ACC112 (cell line): ENCODE measurements around the gene PRUNE2.

ENCODE experiments used
- H2AFZ ChIP-seq: fragments of 200-600 bp; sonication (generic); one replicate; pipeline ENCODE4 v1.6.0; 2017; ENCODE audit warnings: antibody characterized with exemption, low read length; ENCODE audit not compliant: unreplicated experiment
- H3K27ac ChIP-seq: fragments of 200-600 bp; sonication (generic); 2 replicates; pipeline ENCODE4 v1.5.1; 2014; ENCODE audit warnings: low read depth, mild to moderate bottlenecking, antibody characterized with exemption, low read length, moderate library complexity
- H3K27me3 ChIP-seq: fragments of 200-600 bp; sonication (generic); 2 replicates; pipeline ENCODE4 v1.6.1; 2014; ENCODE audit warnings: mild to moderate bottlenecking, antibody characterized with exemption, low read length, moderate library complexity, mixed read lengths; ENCODE audit not compliant: insufficient read depth
- H3K36me3 ChIP-seq: fragments of 200-600 bp; sonication (generic); 2 replicates; pipeline ENCODE4 v1.6.1; 2016; ENCODE audit warnings: mild to moderate bottlenecking, antibody characterized with exemption, low read length, moderate library complexity, mixed read lengths; ENCODE audit not compliant: insufficient read depth
- H3K4me1 ChIP-seq: fragments of 200-600 bp; sonication (generic); one replicate; pipeline ENCODE4 v1.6.1; 2016; ENCODE audit warnings: low read length, mixed read lengths; ENCODE audit not compliant: insufficient read depth, unreplicated experiment, control insufficient read depth
- H3K4me3 ChIP-seq: fragments of 200-600 bp; sonication (generic); 2 replicates; pipeline ENCODE4 v1.5.1; 2014; ENCODE audit warnings: mild to moderate bottlenecking, low read depth, low read length
- H3K79me2 ChIP-seq: fragments of 200-600 bp; sonication (generic); one replicate; pipeline ENCODE4 v1.6.0; 2016; ENCODE audit warnings: low read length; ENCODE audit not compliant: control insufficient read depth, unreplicated experiment, insufficient read depth

The PRUNE2 gene

GRCh38 chr9:76651119-76651705, 254.7 kb downstream of the PRUNE2 start:
- Histone ChIP-seq H3K27me3 (no peaks in the 10 kb centered on the region), H2AFZ (peak overlapping the region; percentile 91), H3K4me3 (peak overlapping the region; percentile 71), H3K4me1 (peaks cover 50% of the 10 kb centered on the region), H3K79me2 (no peaks in the 10 kb centered on the region), H3K36me3 (0 out of 2 replicates have a peak, but pooled peaks cover 5% of the 10 kb centered on the region), H3K27ac (peak overlapping the region; percentile 100)

- Histone ChIP-seq H3K36me3 (0 out of 2 replicates have a peak, but pooled peaks cover 5% of the 10 kb centered on the region), H3K27ac (peak overlapping the region; percentile 100), H3K4me1 (peaks cover 48% of the 10 kb centered on the region), H3K79me2 (no peaks in the 10 kb centered on the region), H3K4me3 (peak overlapping the region; percentile 71), H3K27me3 (no peaks in the 10 kb centered on the region), H2AFZ (peak overlapping the region; percentile 91)
Measured at GRCh38 chr9:76650692-76651091, 255.2 kb downstream of the PRUNE2 start.

- Histone ChIP-seq H3K4me1 (peaks cover 40% of the 10 kb centered on the region), H3K4me3 (no peak overlapping the region), H3K79me2 (no peaks in the 10 kb centered on the region)
Measured at GRCh38 chr9:76649894-76650293, 256.0 kb downstream of the PRUNE2 start.

GRCh38 chr9:76646249-76646648, 259.7 kb downstream of the PRUNE2 start:
- Histone ChIP-seq H3K36me3 (0 out of 2 replicates have a peak, but pooled peaks cover 5% of the 10 kb centered on the region), H3K4me1 (peaks cover 8% of the 10 kb centered on the region), H3K27ac (no peak overlapping the region), H3K27me3 (no peaks in the 10 kb centered on the region), H3K79me2 (no peaks in the 10 kb centered on the region), H2AFZ (peak overlapping the region; percentile 35), H3K4me3 (no peak overlapping the region)

More at GRCh38 chr9:76649894-76650293, 256.0 kb downstream of the PRUNE2 start:
- Histone ChIP-seq H2AFZ (no peak overlapping the region), H3K27ac (no peak overlapping the region), H3K36me3 (0 out of 2 replicates have a peak, but pooled peaks cover 5% of the 10 kb centered on the region), H3K27me3 (no peaks in the 10 kb centered on the region)

GRCh38 chr9:76644647-76645250, 261.2 kb downstream of the PRUNE2 start:
- Histone ChIP-seq H3K27ac (no peak overlapping the region), H3K27me3 (no peaks in the 10 kb centered on the region), H3K79me2 (no peaks in the 10 kb centered on the region), H3K36me3 (0 out of 2 replicates have a peak, but pooled peaks cover 5% of the 10 kb centered on the region), H3K4me1 (peaks cover 8% of the 10 kb centered on the region), H2AFZ (no peak overlapping the region), H3K4me3 (no peak overlapping the region)

- peaks cover 8% of the 10 kb centered on the region for H3K4me1 ChIP-seq
Measured at GRCh38 chr9:76644171-76644570, 261.7 kb downstream of the PRUNE2 start.

GRCh38 chr9:76643399-76644117, 262.4 kb downstream of the PRUNE2 start:
- Histone ChIP-seq H3K27ac (no peak overlapping the region), H3K4me1 (peaks cover 8% of the 10 kb centered on the region), H3K79me2 (no peaks in the 10 kb centered on the region), H3K4me3 (no peak overlapping the region), H2AFZ (no peak overlapping the region), H3K36me3 (0 out of 2 replicates have a peak, but pooled peaks cover 5% of the 10 kb centered on the region), H3K27me3 (no peaks in the 10 kb centered on the region)

More at GRCh38 chr9:76644171-76644570, 261.7 kb downstream of the PRUNE2 start:
- no peaks in the 10 kb centered on the region for H3K79me2 ChIP-seq
- H3K4me3 ChIP-seq: no peak overlapping the region
- H2AFZ ChIP-seq: no peak overlapping the region
- no peaks in the 10 kb centered on the region for H3K27me3 ChIP-seq
- no peak overlapping the region for H3K27ac ChIP-seq
- 0 out of 2 replicates have a peak, but pooled peaks cover 5% of the 10 kb centered on the region for H3K36me3 ChIP-seq

GRCh38 chr9:76642701-76643209, 263.2 kb downstream of the PRUNE2 start:
- Histone ChIP-seq H3K4me3 (no peak overlapping the region), H3K36me3 (no peaks in the 10 kb centered on the region), H3K27ac (no peak overlapping the region), H3K4me1 (peaks cover 8% of the 10 kb centered on the region), H2AFZ (no peak overlapping the region), H3K27me3 (no peaks in the 10 kb centered on the region), H3K79me2 (no peaks in the 10 kb centered on the region)

GRCh38 chr9:76642074-76642473, 263.8 kb downstream of the PRUNE2 start:
- no peaks in the 10 kb centered on the region for H3K36me3 ChIP-seq
- no peaks in the 10 kb centered on the region for H3K27me3 ChIP-seq
- no peak overlapping the region for H3K4me3 ChIP-seq
- H3K27ac ChIP-seq: no peak overlapping the region
- H2AFZ ChIP-seq: no peak overlapping the region
- no peaks in the 10 kb centered on the region for H3K79me2 ChIP-seq
- H3K4me1 ChIP-seq: peaks cover 8% of the 10 kb centered on the region

GRCh38 chr9:76638001-76638400, 267.9 kb downstream of the PRUNE2 start:
- no peaks in the 10 kb centered on the region for H3K79me2 ChIP-seq
- no peak overlapping the region for H3K27ac ChIP-seq
- H3K27me3 ChIP-seq: no peaks in the 10 kb centered on the region
- H3K4me3 ChIP-seq: no peak overlapping the region
- peaks cover 8% of the 10 kb centered on the region for H3K36me3 ChIP-seq
- H2AFZ ChIP-seq: no peak overlapping the region
- H3K4me1 ChIP-seq: no peaks in the 10 kb centered on the region
